ENCODE results near the gene ABTB2.

GRCh38 chr11:34324466-34324865 lies 33.3 kb downstream of the ABTB2 start:
- no peak for TF ChIP-seq CTCF (IDR thresholded peaks at IDR 0.05)
- no peak for TF ChIP-seq POLR2A (IDR thresholded peaks at IDR 0.05)

Data from esophagus squamous epithelium (tissue), 4 donors.